Astrocyte (in vitro differentiated cells and primary cell): ENCODE results near the gene ARVCF.

Source experiments
- CTCF ChIP-seq: IDR thresholded peaks from 2 replicates; pipeline ENCODE4 v1.5.1; 2011; ENCODE audit warnings: low read depth, mild to moderate bottlenecking, inconsistent platforms, low read length, moderate library complexity; ENCODE audit not compliant: insufficient read depth
- EZH2 ChIP-seq: IDR thresholded peaks from 2 replicates; pipeline ENCODE4 v1.6.1; 2012; ENCODE audit warnings: mild to moderate bottlenecking, low read length, inconsistent platforms; ENCODE audit not compliant: insufficient read depth

GRCh38 chr22:20022231-20022977 lies 5.8 kb upstream of the ARVCF start:
- TF ChIP-seq CTCF = no peak
- TF ChIP-seq EZH2 = no peak
